Activated naive CD4-positive, alpha-beta T cell treated with anti-CD3 and anti-CD28 coated beads, Interleukin-2, amount 10 ng/mL, durations not matched to agents 5 hours and 36 hours (primary cell): ENCODE data around the gene FAM168B. TPM values are rescaled to one million over a fixed set of nuclear protein-coding genes. Genes with fewer than 3 reads are reported as not detected.

ENCODE experiments used
- total RNA-seq, 2 experiments: library from RNA; stranded (reverse); gene quantifications; one replicate each; pipeline ENCODE4 v1.2.3, GENCODE V29; 2021

The FAM168B gene
- 10 to 100 TPM; 56.7 to 57.0 TPM for total RNA-seq

GRCh38 chr2:131093006-131093695, at the start of gene FAM168B:
FAM168B (minus strand) TSS chr2:131093460; CDS start chr2:131082646, 10,814 bp downstream.

GRCh38 chr2:131105156-131105949, 12.1 kb upstream of the FAM168B start, which contains the start of gene PLEKHB2:
PLEKHB2 (plus strand) TSS chr2:131105336; CDS start chr2:131120942, 15,606 bp downstream.

Other genes with a start within 250 kb of the FAM168B start
- 10 to 100 TPM; 57.2 to 58.4 TPM for gene PLEKHB2, start 11.9 kb upstream of the FAM168B start, total RNA-seq
- gene POTEE, start 116.1 kb upstream of the FAM168B start, total RNA-seq: under 1 TPM; 0.39 to 0.45 TPM